HL-60 (cell line): ENCODE data around the gene IGBP1.

Experiments
- DNase-seq, 2 experiments: peaks; one replicate each; pipeline ENCODE4 v3.0.0-alpha.2; 2010 to 2020; ENCODE audit warnings: low read depth in 1 of 2, low spot score in 1 of 2
- H3K27ac ChIP-seq: fragments of 250-450 bp; sonication (Bioruptor Pico); replicated peaks from 2 replicates; pipeline ENCODE4 v1.5.1; 2020; ENCODE audit warnings: mild to moderate bottlenecking, moderate library complexity
- H3K27me3 ChIP-seq: fragments of 250-450 bp; sonication (Bioruptor Pico); 2 replicates; pipeline ENCODE4 v1.5.1; 2021; ENCODE audit warnings: mild to moderate bottlenecking, moderate library complexity; ENCODE audit not compliant: insufficient read depth, poor library complexity, severe bottlenecking
- H3K4me3 ChIP-seq: replicated peaks from 2 replicates; pipeline ENCODE4 v1.5.1; 2011; ENCODE audit warnings: mild to moderate bottlenecking, control low read depth, low read length; ENCODE audit not compliant: insufficient read depth
- GABPA ChIP-seq: IDR thresholded peaks from 2 replicates; pipeline ENCODE4 v1.6.1; 2012; ENCODE audit warnings: low read depth
- POLR2AphosphoS5 ChIP-seq: IDR thresholded peaks from 2 replicates; pipeline ENCODE4 v1.6.1; 2012; ENCODE audit warnings: low read depth
- SPI1 ChIP-seq: IDR thresholded peaks from 2 replicates; pipeline ENCODE4 v1.6.1; 2012; ENCODE audit warnings: low read depth, mild to moderate bottlenecking, borderline replicate concordance
- TF ChIP-seq, protein P1 (sequence below): IDR thresholded peaks from 2 replicates; pipeline ENCODE4 v1.6.1; 2012; ENCODE audit warnings: low read depth; ENCODE audit not compliant: insufficient replicate concordance
- TF ChIP-seq, protein P2 (sequence below): IDR thresholded peaks from one replicate; pipeline ENCODE4 v1.5.1; 2011; ENCODE audit warnings: low read length, control low read depth, inconsistent platforms; ENCODE audit not compliant: insufficient read depth

IGBP1 gene

DNA sequence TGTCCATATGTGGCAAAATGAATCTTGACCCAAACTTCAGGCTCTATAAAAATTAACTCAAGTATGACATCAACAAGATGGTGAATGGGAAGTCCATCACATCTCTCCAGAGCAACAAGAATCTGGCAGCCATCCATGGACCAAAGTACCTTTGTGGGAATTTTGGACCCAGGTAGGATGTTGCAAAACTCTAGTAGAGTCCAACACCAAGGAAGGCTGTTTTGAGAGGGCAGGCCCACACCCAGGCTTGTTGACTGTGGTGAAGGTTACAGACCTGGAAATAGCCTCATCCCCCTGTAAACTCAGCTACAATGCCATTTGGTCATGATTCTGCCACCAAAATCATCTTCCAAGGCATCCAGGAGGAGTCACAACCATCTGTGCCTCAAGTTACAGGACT is 57.0 kb downstream of the IGBP1 start:
- TF ChIP-seq POLR2AphosphoS5 (no peak), GABPA (no peak), SPI1 (no peak)
- TF ChIP-seq, protein P1, sequence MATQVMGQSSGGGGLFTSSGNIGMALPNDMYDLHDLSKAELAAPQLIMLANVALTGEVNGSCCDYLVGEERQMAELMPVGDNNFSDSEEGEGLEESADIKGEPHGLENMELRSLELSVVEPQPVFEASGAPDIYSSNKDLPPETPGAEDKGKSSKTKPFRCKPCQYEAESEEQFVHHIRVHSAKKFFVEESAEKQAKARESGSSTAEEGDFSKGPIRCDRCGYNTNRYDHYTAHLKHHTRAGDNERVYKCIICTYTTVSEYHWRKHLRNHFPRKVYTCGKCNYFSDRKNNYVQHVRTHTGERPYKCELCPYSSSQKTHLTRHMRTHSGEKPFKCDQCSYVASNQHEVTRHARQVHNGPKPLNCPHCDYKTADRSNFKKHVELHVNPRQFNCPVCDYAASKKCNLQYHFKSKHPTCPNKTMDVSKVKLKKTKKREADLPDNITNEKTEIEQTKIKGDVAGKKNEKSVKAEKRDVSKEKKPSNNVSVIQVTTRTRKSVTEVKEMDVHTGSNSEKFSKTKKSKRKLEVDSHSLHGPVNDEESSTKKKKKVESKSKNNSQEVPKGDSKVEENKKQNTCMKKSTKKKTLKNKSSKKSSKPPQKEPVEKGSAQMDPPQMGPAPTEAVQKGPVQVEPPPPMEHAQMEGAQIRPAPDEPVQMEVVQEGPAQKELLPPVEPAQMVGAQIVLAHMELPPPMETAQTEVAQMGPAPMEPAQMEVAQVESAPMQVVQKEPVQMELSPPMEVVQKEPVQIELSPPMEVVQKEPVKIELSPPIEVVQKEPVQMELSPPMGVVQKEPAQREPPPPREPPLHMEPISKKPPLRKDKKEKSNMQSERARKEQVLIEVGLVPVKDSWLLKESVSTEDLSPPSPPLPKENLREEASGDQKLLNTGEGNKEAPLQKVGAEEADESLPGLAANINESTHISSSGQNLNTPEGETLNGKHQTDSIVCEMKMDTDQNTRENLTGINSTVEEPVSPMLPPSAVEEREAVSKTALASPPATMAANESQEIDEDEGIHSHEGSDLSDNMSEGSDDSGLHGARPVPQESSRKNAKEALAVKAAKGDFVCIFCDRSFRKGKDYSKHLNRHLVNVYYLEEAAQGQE = no peak
- TF ChIP-seq, protein P2, sequence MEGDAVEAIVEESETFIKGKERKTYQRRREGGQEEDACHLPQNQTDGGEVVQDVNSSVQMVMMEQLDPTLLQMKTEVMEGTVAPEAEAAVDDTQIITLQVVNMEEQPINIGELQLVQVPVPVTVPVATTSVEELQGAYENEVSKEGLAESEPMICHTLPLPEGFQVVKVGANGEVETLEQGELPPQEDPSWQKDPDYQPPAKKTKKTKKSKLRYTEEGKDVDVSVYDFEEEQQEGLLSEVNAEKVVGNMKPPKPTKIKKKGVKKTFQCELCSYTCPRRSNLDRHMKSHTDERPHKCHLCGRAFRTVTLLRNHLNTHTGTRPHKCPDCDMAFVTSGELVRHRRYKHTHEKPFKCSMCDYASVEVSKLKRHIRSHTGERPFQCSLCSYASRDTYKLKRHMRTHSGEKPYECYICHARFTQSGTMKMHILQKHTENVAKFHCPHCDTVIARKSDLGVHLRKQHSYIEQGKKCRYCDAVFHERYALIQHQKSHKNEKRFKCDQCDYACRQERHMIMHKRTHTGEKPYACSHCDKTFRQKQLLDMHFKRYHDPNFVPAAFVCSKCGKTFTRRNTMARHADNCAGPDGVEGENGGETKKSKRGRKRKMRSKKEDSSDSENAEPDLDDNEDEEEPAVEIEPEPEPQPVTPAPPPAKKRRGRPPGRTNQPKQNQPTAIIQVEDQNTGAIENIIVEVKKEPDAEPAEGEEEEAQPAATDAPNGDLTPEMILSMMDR = no peak
- Histone ChIP-seq H3K27me3 (no peaks in the 10 kb centered on the region), H3K4me3 (no peak overlapping the region), H3K27ac (no peak overlapping the region)
- no peak for DNase-seq

DNA sequence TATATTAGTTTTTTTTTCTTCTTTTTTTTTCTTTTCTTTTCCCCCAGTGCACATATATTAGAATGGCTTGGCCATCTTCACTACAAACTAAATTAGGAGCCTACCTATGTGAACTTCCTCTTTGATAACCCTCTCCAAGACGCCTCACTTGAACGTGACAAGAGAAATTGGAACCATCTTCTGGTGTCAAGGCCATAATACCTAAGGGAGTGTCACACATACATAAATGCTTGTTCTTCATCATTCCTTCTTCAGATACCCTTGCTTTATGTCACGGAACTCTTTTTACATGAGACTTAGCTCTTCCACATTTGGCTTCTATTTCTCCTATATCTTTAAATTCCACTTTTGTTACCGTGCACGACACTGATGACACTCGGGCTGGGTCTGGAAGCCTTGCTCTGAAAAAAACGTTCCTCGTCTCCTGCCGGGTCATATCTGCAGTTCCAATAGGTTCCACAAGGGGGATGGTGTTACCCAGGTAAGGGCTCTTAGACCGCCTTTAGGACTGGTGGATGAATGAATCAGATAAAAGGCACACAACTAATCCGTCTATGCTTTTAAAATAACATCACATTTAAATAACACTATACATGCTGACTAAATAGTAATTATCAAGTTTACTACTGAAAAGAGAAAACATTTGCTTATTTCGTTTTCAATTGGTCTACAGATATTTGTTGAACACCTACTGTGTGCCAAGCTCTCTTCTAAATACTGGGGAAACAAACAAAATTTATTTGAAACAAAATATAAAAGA is 63.9 kb downstream of the IGBP1 start:
- peak; percentile 21 to 47 for DNase-seq
- Histone ChIP-seq H3K27ac (no peak overlapping the region), H3K4me3 (no peak overlapping the region), H3K27me3 (no peaks in the 10 kb centered on the region)
- TF ChIP-seq POLR2AphosphoS5 (no peak), GABPA (no peak), SPI1 (no peak)
- TF ChIP-seq, protein P2 = peak; percentile 3
- TF ChIP-seq, protein P1 = no peak

DNA sequence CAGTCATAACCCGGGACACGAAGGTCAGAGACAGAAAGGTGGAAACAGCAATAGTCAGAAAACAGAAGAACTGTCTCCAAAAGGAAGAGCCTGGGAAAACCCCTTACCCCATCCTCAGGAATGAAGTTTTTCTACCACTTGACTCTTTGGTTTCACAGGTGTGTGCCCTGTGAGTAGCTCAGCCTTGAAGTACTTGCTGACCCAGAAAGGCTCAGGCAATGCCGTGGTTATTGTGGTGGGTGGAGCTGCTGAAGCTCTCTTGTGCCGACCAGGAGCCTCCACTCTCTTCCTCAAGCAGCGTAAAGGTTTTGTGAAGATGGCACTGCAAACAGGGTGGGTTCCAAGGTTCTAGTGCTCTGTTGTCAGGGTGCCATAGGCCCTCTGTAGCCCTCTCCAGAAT is 68.5 kb downstream of the IGBP1 start:
- TF ChIP-seq, protein P1 = no peak
- TF ChIP-seq GABPA (no peak), POLR2AphosphoS5 (no peak), SPI1 (no peak)
- TF ChIP-seq, protein P2 = no peak
- Histone ChIP-seq H3K4me3 (no peak overlapping the region), H3K27me3 (no peaks in the 10 kb centered on the region), H3K27ac (no peak overlapping the region)
- DNase-seq = no peak
